Astrocyte (in vitro differentiated cells and primary cell): ENCODE measurements around the gene MTX1. TPM values are rescaled to one million over a fixed set of nuclear protein-coding genes. Genes with fewer than 3 reads are reported as not detected.

ENCODE experiments used
- DNase-seq: peaks from one replicate; pipeline ENCODE4 v3.0.0-alpha.2; 2010; ENCODE audit warnings: low read depth
- FAIRE-seq: peaks from 2 replicates; lab custom pipeline; 2011; peaks lifted over from hg19 to GRCh38; lab: Jason Lieb, UNC
- H2AFZ ChIP-seq: 2 replicates; pipeline ENCODE4 v1.6.0; 2012; ENCODE audit warnings: low read depth, low read length, inconsistent platforms
- H3K27ac ChIP-seq: 2 replicates; pipeline ENCODE4 v1.5.1; 2011; ENCODE audit warnings: low read depth, low read length, inconsistent platforms
- H3K27me3 ChIP-seq: 2 replicates; pipeline ENCODE4 v1.6.0; 2011; ENCODE audit warnings: low read length, inconsistent platforms; ENCODE audit not compliant: insufficient read depth
- H3K36me3 ChIP-seq: 2 replicates; pipeline ENCODE4 v1.5.1; 2011; ENCODE audit warnings: low read length, inconsistent platforms; ENCODE audit not compliant: insufficient read depth
- H3K4me1 ChIP-seq: 2 replicates; pipeline ENCODE4 v1.5.1; 2011; ENCODE audit warnings: low read length, inconsistent platforms; ENCODE audit not compliant: insufficient read depth
- H3K4me2 ChIP-seq: 2 replicates; pipeline ENCODE4 v1.6.0; 2012; ENCODE audit warnings: low read length, inconsistent platforms
- H3K4me3 ChIP-seq: 2 replicates; pipeline ENCODE4 v1.5.1; 2011; ENCODE audit warnings: low read depth, mild to moderate bottlenecking, low read length, inconsistent platforms; ENCODE audit not compliant: insufficient read depth
- H3K79me2 ChIP-seq: 2 replicates; pipeline ENCODE4 v1.6.0; 2012; ENCODE audit warnings: mild to moderate bottlenecking, low read length, inconsistent platforms; ENCODE audit not compliant: insufficient read depth
- H3K9ac ChIP-seq: 2 replicates; pipeline ENCODE4 v1.6.0; 2012; ENCODE audit warnings: mild to moderate bottlenecking, low read length, inconsistent platforms
- H3K9me3 ChIP-seq: 2 replicates; pipeline ENCODE4 v1.5.1; 2012; ENCODE audit warnings: low read depth, mild to moderate bottlenecking, low read length, inconsistent platforms; ENCODE audit not compliant: insufficient read depth
- H4K20me1 ChIP-seq: 2 replicates; pipeline ENCODE4 v1.6.0; 2012; ENCODE audit warnings: low read length, inconsistent platforms; ENCODE audit not compliant: insufficient read depth
- H3K27ac Mint-ChIP-seq: one replicate; pipeline ENCODE4 v1.8.0; 2021; ENCODE audit warnings: mild to moderate bottlenecking, mixed read lengths; ENCODE audit not compliant: unreplicated experiment
- H3K27me3 Mint-ChIP-seq: one replicate; pipeline ENCODE4 v1.8.0; 2021; ENCODE audit warnings: low read depth, mixed read lengths; ENCODE audit not compliant: unreplicated experiment
- H3K36me3 Mint-ChIP-seq: one replicate; pipeline ENCODE4 v1.8.0; 2021; ENCODE audit warnings: low read depth, mixed read lengths; ENCODE audit not compliant: unreplicated experiment
- H3K4me1 Mint-ChIP-seq: one replicate; pipeline ENCODE4 v1.8.0; 2021; ENCODE audit warnings: low read depth, mixed read lengths; ENCODE audit not compliant: unreplicated experiment
- H3K4me3 Mint-ChIP-seq: one replicate; pipeline ENCODE4 v1.8.0; 2021; ENCODE audit warnings: mild to moderate bottlenecking, moderate library complexity, mixed read lengths; ENCODE audit not compliant: unreplicated experiment
- H3K9me3 Mint-ChIP-seq: one replicate; pipeline ENCODE4 v1.8.0; 2021; ENCODE audit warnings: mild to moderate bottlenecking, mixed read lengths; ENCODE audit not compliant: unreplicated experiment
- CTCF ChIP-seq: IDR thresholded peaks from 2 replicates; pipeline ENCODE4 v1.5.1; 2011; ENCODE audit warnings: low read depth, mild to moderate bottlenecking, inconsistent platforms, low read length, moderate library complexity; ENCODE audit not compliant: insufficient read depth
- EZH2 ChIP-seq: IDR thresholded peaks from 2 replicates; pipeline ENCODE4 v1.6.1; 2012; ENCODE audit warnings: mild to moderate bottlenecking, low read length, inconsistent platforms; ENCODE audit not compliant: insufficient read depth
- total RNA-seq: library from RNA; stranded (reverse); gene quantifications from 2 replicates; pipeline ENCODE4 v1.2.1, GENCODE V29; 2021

MTX1 gene
- total RNA-seq, 1 donor from 2014 or later, result 41.8 TPM

- Histone ChIP-seq H3K9ac (no peak overlapping the region), H3K27ac (no peak overlapping the region), H2AFZ (no peak overlapping the region), H3K4me2 (no peak overlapping the region), H3K9me3 (no peaks in the 10 kb centered on the region), H3K4me3 (no peak overlapping the region), H3K27me3 (no peaks in the 10 kb centered on the region), H3K79me2 (no peaks in the 10 kb centered on the region), H3K36me3 (peaks cover 8% of the 10 kb centered on the region), H3K4me1 (no peaks in the 10 kb centered on the region), H4K20me1 (peaks cover 11% of the 10 kb centered on the region)
- Mint-ChIP-seq H3K27me3 (no peaks in the 10 kb centered on the region), H3K36me3 (peaks cover 12% of the 10 kb centered on the region), H3K27ac (no peak overlapping the region), H3K4me1 (peaks cover 2% of the 10 kb centered on the region), H3K4me3 (no peak overlapping the region), H3K9me3 (no peaks in the 10 kb centered on the region)
- no peak for DNase-seq
- FAIRE-seq, result no peak
- no peak for TF ChIP-seq EZH2
- no peak for TF ChIP-seq CTCF
Observed at GRCh38 chr1:155182052-155182550, 26.4 kb upstream of the MTX1 start.

- peaks cover 4% of the 10 kb centered on the region for H4K20me1 ChIP-seq
- no peak overlapping the region for H2AFZ ChIP-seq
- peaks cover 1% of the 10 kb centered on the region for H3K27me3 Mint-ChIP-seq
- H3K4me1 ChIP-seq, result no peaks in the 10 kb centered on the region
- H3K9me3 ChIP-seq, result no peaks in the 10 kb centered on the region
- peaks cover 14% of the 10 kb centered on the region for H3K36me3 Mint-ChIP-seq
- H3K36me3 ChIP-seq, result peaks cover 6% of the 10 kb centered on the region
- DNase-seq, result no peak
- H3K4me3 ChIP-seq, result no peak overlapping the region
- peaks cover 2% of the 10 kb centered on the region for H3K4me1 Mint-ChIP-seq
- no peak overlapping the region for H3K27ac ChIP-seq
- H3K4me2 ChIP-seq, result no peak overlapping the region
- no peak for FAIRE-seq
- H3K27ac Mint-ChIP-seq, result no peak overlapping the region
- peaks cover 3% of the 10 kb centered on the region for H3K9me3 Mint-ChIP-seq
- H3K79me2 ChIP-seq, result no peaks in the 10 kb centered on the region
- TF ChIP-seq CTCF, result no peak
- TF ChIP-seq EZH2, result no peak
- H3K27me3 ChIP-seq, result no peaks in the 10 kb centered on the region
- no peak overlapping the region for H3K4me3 Mint-ChIP-seq
- H3K9ac ChIP-seq, result no peak overlapping the region
Observed at GRCh38 chr1:155183775-155184221, 24.7 kb upstream of the MTX1 start.

DNA sequence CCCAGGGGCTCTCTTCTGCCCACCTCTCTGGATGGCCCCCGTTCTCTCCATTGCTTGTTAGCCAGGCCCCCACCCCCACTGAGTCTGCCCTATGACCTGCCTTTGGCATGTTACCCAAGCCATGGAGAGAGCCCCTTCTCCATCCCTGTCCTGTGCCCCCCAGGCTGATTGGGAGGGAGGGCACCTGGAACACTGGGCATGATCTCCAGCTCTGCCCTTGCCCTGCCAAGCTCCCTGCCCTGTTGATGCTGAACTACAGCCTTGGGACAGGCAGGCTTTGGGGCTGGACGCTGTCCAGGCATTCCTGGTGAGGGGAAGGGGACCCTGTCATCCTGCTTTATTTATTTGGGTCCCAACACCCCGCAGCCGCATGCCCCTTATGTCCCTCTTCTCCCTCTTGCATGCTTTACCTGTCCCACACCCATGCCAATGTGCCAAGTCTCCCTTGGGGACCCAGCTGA is 24.1 kb upstream of the MTX1 start:
- Histone ChIP-seq H3K9ac (no peak overlapping the region), H3K4me1 (no peaks in the 10 kb centered on the region), H4K20me1 (no peaks in the 10 kb centered on the region), H3K27me3 (no peaks in the 10 kb centered on the region), H3K4me3 (no peak overlapping the region), H3K9me3 (no peaks in the 10 kb centered on the region), H3K27ac (no peak overlapping the region), H3K79me2 (no peaks in the 10 kb centered on the region), H3K4me2 (no peak overlapping the region), H2AFZ (no peak overlapping the region), H3K36me3 (peaks cover 6% of the 10 kb centered on the region)
- H3K27me3 Mint-ChIP-seq, result peaks cover 1% of the 10 kb centered on the region
- no peak overlapping the region for H3K4me3 Mint-ChIP-seq
- H3K9me3 Mint-ChIP-seq, result peaks cover 3% of the 10 kb centered on the region
- DNase-seq, result no peak
- peaks cover 14% of the 10 kb centered on the region for H3K36me3 Mint-ChIP-seq
- no peak for FAIRE-seq
- H3K4me1 Mint-ChIP-seq, result peaks cover 2% of the 10 kb centered on the region
- H3K27ac Mint-ChIP-seq, result no peak overlapping the region
- no peak for TF ChIP-seq EZH2
- no peak for TF ChIP-seq CTCF
